ENCODE measurements around the gene KLHDC7B. TPM values are rescaled to one million over a fixed set of nuclear protein-coding genes. Genes with fewer than 3 reads are reported as not detected.

Gene KLHDC7B
- total RNA-seq, 2 experiments from 2014 or later = 10.6 to 12.0 TPM

DNA sequence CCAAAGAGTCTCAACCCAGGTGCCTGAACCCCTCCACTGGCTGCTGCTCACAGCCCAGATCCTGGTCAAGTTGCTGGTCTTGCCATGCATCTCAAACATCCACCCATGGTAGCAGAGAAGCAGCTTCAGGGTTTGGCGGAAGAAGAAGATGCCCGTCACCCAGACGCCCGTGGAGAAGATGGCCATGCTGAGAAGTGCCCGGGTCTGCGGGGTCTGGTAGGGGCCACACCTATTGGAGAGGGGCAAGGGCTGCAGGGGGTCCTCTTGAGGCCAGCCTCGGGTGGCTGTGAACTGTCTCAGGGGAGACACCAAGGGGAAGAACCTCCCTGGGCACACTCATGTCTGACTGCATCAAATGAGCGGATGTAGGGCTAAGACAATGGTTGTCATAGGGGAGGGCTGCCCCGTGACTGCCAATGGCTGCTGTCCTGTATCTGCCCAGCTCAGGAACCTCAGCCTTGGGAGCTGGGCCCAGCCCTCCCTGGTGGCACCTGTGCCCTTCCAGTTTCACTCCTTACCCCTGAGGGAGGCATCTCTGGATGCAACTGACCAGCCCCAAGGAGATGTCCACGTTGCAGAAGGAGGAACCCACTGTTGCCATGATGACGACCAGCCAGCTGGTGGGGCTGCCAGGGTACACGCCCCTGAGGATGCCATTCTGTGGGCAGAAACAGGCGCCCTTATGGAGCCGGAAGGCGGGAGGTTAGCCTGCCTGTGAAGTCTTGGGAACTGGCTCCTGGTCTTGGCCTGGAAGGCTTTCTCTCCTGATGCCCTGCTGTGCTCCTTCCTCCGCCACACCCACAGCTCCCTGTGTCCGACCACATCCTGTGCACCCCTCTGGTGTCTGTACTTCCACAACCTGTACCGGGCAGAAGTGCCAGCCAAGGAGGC, 31.4 kb downstream of the KLHDC7B start:
- Mint-ChIP-seq H3K36me3 (ENCODE audit: low read depth) (peaks cover 39% of the 10 kb centered on the region), H3K4me1 (ENCODE audit: low read depth) (peaks cover 41% of the 10 kb centered on the region), H3K4me3 (peak overlapping the region; percentile 51), H3K27me3 (ENCODE audit: low read depth) (no peaks in the 10 kb centered on the region), H3K27ac (peak overlapping the region; percentile 83), H3K9me3 (ENCODE audit: insufficient read depth) (no peaks in the 10 kb centered on the region)
- DNase-seq (no peak), ATAC-seq (no peak)
- ChIA-PET POLR2A (interaction anchor here (0.5 to 2.4 kb wide), 6 partner anchors 14 to 234 kb away, joined by 3 to 10 read pairs (median 3); partner anchors contain the start of genes SCO2 and SYCE3), CTCF (interaction anchor here (2.0 kb wide), 1 partner anchor 14 kb away, joined by 13 read pairs; the partner anchor contains the start of gene SYCE3)

DNA sequence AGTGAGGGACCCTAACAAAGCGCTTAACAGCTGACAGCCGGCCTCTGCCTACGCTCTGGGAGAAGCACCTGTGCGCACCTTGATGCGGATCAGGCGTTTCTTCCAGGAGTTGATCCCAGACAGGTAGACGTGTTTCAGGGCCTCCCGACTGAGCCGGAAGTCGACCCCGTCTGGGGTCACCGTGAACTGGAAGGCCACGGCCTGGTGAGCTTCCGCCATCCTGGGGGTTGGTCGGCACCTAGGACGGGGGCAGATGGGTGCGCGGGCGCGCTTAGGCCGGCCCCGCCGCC, 31.9 kb downstream of the KLHDC7B start:
- H3K27me3 Mint-ChIP-seq (ENCODE audit: low read depth) = no peaks in the 10 kb centered on the region
- ATAC-seq (no peak), DNase-seq (no peak)
- POLR2A ChIA-PET = interaction anchor here (0.5 to 2.4 kb wide), 3 partner anchors 44 to 234 kb away, joined by 3 to 10 read pairs (median 4); partner anchors contain the start of gene SCO2
- CTCF ChIA-PET = interaction anchor here (2.0 kb wide), 1 partner anchor 15 kb away, joined by 13 read pairs; the partner anchor contains the start of gene SYCE3
- H3K27ac Mint-ChIP-seq = peak overlapping the region; percentile 83
- no peaks in the 10 kb centered on the region for H3K9me3 Mint-ChIP-seq (ENCODE audit: insufficient read depth)
- peak overlapping the region; percentile 51 for H3K4me3 Mint-ChIP-seq
- H3K4me1 Mint-ChIP-seq (ENCODE audit: low read depth) = peaks cover 41% of the 10 kb centered on the region
- peaks cover 35% of the 10 kb centered on the region for H3K36me3 Mint-ChIP-seq (ENCODE audit: low read depth)

DNA sequence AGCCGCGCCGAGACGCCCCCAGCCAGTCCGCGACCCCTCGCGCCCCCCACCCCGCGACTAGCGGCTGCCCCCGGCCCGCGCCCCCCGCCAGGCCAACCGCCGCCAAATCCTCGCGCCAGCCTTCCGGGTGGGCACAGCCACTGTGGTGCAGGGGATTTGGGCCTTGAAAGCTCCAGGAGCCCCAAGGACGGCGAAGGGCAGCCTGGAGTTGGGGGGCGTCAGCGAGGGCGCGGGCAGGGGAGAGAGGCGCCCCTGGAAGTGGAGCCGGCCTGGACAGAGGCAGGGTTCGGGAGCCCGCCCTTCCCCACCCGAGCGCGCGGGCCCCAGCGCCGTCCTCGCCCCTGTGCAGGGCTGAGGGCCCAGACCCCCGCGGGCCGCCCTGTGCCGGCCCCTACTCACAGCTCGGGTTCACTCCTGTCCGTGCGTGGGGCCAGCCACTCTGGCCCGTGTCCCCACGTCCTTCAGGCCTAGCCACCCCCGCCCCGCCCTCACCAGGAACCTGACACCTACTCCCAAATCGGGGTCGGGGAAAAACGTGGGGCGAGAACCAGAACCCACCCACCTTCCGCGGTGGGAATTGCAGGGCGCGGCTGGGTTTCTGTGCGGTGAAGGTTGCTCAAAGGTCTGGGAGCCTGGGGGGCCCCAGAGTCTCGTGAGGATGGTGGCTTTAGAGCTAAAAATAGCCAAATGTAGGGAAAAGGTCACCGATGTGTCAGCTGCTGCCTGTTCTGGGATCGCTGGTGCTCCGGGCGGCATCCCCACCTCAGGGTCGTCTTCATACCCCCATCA, 32.5 kb downstream of the KLHDC7B start, which contains the start of gene CPT1B:
Gene CPT1B (minus strand): TSS at position 441 of the 789 bp plus-strand sequence. CDS start 512 bp downstream, outside the sequence.
- no peaks in the 10 kb centered on the region for H3K9me3 Mint-ChIP-seq (ENCODE audit: insufficient read depth)
- H3K27ac Mint-ChIP-seq = peak within 1 kb of the TSS; percentile 83
- CTCF ChIA-PET = interaction anchor here (1.0 to 2.0 kb wide), 2 partner anchors 15 kb away, joined by 9 to 13 read pairs; partner anchors contain the start of gene SYCE3
- peaks cover 41% of the 10 kb centered on the region for H3K4me1 Mint-ChIP-seq (ENCODE audit: low read depth)
- POLR2A ChIA-PET = interaction anchor here (0.5 to 2.4 kb wide), 5 partner anchors 15 to 235 kb away, joined by 3 to 10 read pairs (median 4); partner anchors contain the start of genes SCO2 and SYCE3
- H3K36me3 Mint-ChIP-seq (ENCODE audit: low read depth) = peaks cover 36% of the 10 kb centered on the region
- no peaks in the 10 kb centered on the region for H3K27me3 Mint-ChIP-seq (ENCODE audit: low read depth)
- peak within 1 kb of the TSS; percentile 51 for H3K4me3 Mint-ChIP-seq
- ATAC-seq = no peak
- DNase-seq = no peak

DNA sequence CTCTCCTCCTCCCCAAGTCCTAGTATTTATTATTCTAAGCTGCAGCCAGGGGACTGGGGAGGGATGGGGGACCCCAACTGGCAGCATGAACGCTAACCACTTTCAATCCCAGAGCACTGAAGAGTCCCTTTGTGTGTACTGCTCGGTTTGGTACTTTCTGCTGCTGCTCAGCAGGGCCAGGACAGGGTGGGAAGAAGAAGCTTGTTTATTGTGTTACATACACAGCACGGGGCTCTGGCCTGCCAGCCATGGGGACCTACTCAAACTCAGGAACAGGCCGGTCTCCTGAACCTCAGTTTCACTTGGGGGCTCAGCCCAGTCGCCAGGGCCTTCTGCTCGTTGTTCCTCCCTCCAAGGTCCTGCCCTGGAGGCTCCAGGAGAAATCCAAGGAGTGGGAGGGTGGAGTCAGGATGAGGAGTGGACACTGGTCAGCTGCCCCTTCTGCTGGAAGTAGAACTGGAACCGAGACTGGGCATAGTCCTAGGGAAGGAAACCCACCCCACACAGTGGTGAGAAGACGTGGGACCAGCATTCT, 33.1 kb downstream of the KLHDC7B start:
- Mint-ChIP-seq H3K4me3 (peak overlapping the region; percentile 34), H3K9me3 (ENCODE audit: insufficient read depth) (no peaks in the 10 kb centered on the region), H3K27me3 (ENCODE audit: low read depth) (no peaks in the 10 kb centered on the region), H3K4me1 (ENCODE audit: low read depth) (peaks cover 48% of the 10 kb centered on the region), H3K36me3 (ENCODE audit: low read depth) (peaks cover 41% of the 10 kb centered on the region), H3K27ac (peak overlapping the region; percentile 11)
- DNase-seq = no peak
- no peak for ATAC-seq
- ChIA-PET CTCF (interaction anchor here (1.0 kb wide), 1 partner anchor 15 kb away, joined by 9 read pairs; the partner anchor contains the start of gene SYCE3), POLR2A (interaction anchor here (0.8 to 2.4 kb wide), 4 partner anchors 16 to 54 kb away, joined by 3 to 10 read pairs (median 4); partner anchors contain the start of genes SCO2 and SYCE3)

DNA sequence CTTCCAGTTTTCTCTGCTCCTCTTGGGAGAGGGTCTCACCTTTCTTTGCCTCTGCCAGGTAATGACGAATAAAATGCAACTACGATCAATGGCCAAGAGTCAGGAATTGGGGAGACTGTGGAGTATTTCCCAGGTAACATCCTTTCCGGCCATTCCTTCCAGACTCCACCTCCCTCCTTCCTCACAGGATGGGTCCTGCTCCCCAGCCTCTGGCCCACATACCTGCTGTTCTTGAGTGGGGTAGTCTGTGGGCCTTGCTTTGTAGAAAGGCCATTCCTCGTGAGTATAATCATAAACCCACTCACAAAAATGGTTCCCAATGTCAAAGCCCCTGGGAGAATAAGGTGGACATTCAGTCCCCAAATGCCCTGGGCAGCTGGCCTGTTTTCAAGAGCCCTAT, 34.1 kb downstream of the KLHDC7B start:
- DNase-seq = no peak
- no peak overlapping the region for H3K4me3 Mint-ChIP-seq
- H3K9me3 Mint-ChIP-seq (ENCODE audit: insufficient read depth) = no peaks in the 10 kb centered on the region
- ChIA-PET POLR2A (no interaction called here), CTCF (no interaction called here)
- peak overlapping the region; percentile 68 for H3K27ac Mint-ChIP-seq
- peaks cover 50% of the 10 kb centered on the region for H3K4me1 Mint-ChIP-seq (ENCODE audit: low read depth)
- peaks cover 42% of the 10 kb centered on the region for H3K36me3 Mint-ChIP-seq (ENCODE audit: low read depth)
- no peaks in the 10 kb centered on the region for H3K27me3 Mint-ChIP-seq (ENCODE audit: low read depth)
- ATAC-seq = no peak

DNA sequence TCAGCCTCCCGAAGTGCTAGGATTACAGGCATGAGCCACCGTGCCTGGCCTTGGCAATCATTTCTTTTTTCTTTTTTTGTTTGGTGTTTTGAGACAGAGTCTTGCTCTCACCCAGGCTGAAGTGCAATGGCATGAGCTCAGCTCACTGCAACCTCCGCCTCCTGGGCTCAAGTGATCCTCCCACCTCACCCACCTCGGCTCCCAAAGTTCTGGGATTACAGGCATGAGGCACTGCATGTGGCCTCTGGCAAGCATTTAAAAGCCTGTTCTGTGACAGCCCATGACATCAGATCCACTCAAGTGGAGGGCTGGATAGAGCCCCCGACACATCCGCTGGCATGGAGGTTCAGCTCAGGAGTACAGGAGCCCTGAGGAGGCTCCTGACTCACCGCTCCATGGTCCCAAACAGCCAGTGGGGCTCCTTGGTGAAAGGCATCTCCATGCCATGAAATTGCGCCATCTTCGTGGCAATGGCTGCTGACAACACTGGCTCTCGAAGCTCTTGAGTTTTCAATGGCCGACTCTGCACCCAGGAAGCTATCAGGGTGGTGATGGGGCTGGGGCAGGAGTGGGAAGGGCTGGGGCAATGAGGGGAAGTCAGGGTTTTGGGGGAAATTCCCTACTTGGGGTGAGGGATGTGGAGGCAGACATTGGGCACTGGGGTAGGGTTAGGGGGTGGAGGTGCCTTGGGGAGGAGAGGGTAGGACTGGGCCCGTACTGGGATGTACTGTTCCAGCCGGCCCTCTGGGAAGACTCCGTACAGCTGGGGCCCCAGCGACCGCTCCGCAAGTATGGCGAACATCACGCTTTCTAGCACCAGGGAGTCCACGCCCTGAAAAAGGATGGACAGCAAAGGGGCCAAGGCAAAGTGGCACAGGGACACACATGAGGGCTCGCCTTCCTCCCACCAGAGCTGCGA, 35.6 kb downstream of the KLHDC7B start:
- Mint-ChIP-seq H3K9me3 (ENCODE audit: insufficient read depth) (no peaks in the 10 kb centered on the region), H3K27me3 (ENCODE audit: low read depth) (no peaks in the 10 kb centered on the region), H3K4me1 (ENCODE audit: low read depth) (peaks cover 50% of the 10 kb centered on the region), H3K27ac (peak overlapping the region; percentile 86), H3K4me3 (peak overlapping the region; percentile 98), H3K36me3 (ENCODE audit: low read depth) (peaks cover 42% of the 10 kb centered on the region)
- no peak for DNase-seq
- POLR2A ChIA-PET = interaction anchor here (0.8 to 2.7 kb wide), 8 partner anchors 15 to 56 kb away, joined by 3 to 31 read pairs (median 8); partner anchors contain the start of gene SCO2
- CTCF ChIA-PET = interaction anchor here (1.0 to 3.5 kb wide), 5 partner anchors 16 to 56 kb away, joined by 3 to 19 read pairs (median 10); partner anchors contain the start of genes SCO2 and SYCE3
- no peak for ATAC-seq

GRCh38 chr22:50581950-50582492, 36.3 kb downstream of the KLHDC7B start:
- Mint-ChIP-seq H3K9me3 (ENCODE audit: insufficient read depth) (no peaks in the 10 kb centered on the region), H3K4me3 (peak overlapping the region; percentile 98), H3K27ac (peak overlapping the region; percentile 94), H3K36me3 (ENCODE audit: low read depth) (peaks cover 37% of the 10 kb centered on the region), H3K4me1 (ENCODE audit: low read depth) (peaks cover 49% of the 10 kb centered on the region), H3K27me3 (ENCODE audit: low read depth) (no peaks in the 10 kb centered on the region)
- ATAC-seq (no peak), DNase-seq (peak; percentile 47)
- CTCF ChIA-PET = interaction anchor here (0.8 to 3.5 kb wide), 6 partner anchors 9 to 56 kb away, joined by 3 to 19 read pairs (median 8); partner anchors contain the start of genes SCO2 and SYCE3
- POLR2A ChIA-PET = interaction anchor here (0.8 to 2.7 kb wide), 13 partner anchors 16 to 74 kb away, joined by 3 to 31 read pairs (median 5); partner anchors contain the start of genes LMF2, NCAPH2, SCO2 and SYCE3

- ChIA-PET POLR2A (interaction anchor here (0.5 to 2.7 kb wide), 16 partner anchors 17 to 75 kb away, joined by 3 to 31 read pairs (median 4); partner anchors contain the start of genes LMF2, NCAPH2, SCO2 and SYCE3), CTCF (interaction anchor here (0.8 to 3.5 kb wide), 5 partner anchors 10 to 57 kb away, joined by 3 to 19 read pairs (median 10); partner anchors contain the start of genes SCO2 and SYCE3)
- peak; percentile 96 for ATAC-seq
- peak; percentile 99 for DNase-seq
- no peaks in the 10 kb centered on the region for H3K27me3 Mint-ChIP-seq (ENCODE audit: low read depth)
- peak within 1 kb of the TSS; percentile 98 for H3K4me3 Mint-ChIP-seq
- peak within 1 kb of the TSS; percentile 94 for H3K27ac Mint-ChIP-seq
- peaks cover 43% of the 10 kb centered on the region for H3K4me1 Mint-ChIP-seq (ENCODE audit: low read depth)
- H3K36me3 Mint-ChIP-seq (ENCODE audit: low read depth) = peaks cover 33% of the 10 kb centered on the region
- no peaks in the 10 kb centered on the region for H3K9me3 Mint-ChIP-seq (ENCODE audit: insufficient read depth)
These were observed 37.0 kb downstream of the KLHDC7B start, which contains the start of gene CHKB for GRCh38 chr22:50582493-50583293. Gene CHKB, minus strand, starts transcription at chr22:50582849. Its CDS starts 68 bp downstream, at chr22:50582781.

DNA sequence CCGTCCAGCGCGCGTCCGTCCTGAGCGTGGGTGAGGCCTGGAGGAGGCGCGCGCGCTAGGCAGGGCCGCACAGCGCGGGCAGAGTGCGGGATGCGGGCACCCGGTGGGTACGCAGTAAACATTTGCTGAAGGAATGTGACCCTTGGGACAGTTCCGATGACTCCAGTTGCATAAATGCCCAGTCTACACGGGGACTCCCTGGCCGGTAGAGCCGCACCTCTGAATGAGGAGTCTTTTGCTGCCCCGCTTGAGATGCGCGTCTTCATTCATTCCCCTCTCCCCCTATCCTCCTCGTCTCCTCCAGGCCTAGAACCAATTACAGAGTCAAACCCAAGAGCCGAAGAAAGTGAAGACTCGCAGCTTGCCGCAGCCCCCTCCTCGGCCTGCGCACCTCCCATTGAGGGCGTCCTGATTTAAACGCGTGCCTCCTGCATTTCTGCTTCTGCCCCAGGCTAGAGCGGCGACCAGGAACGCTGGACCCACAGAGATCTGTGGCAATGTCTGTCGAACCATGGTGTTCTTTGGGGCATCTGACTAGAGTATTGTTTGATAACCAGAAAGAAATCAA, 37.7 kb downstream of the KLHDC7B start:
- Mint-ChIP-seq H3K4me3 (peak overlapping the region; percentile 98), H3K9me3 (ENCODE audit: insufficient read depth) (no peaks in the 10 kb centered on the region), H3K27ac (peak overlapping the region; percentile 88), H3K36me3 (ENCODE audit: low read depth) (peaks cover 33% of the 10 kb centered on the region), H3K4me1 (ENCODE audit: low read depth) (peaks cover 42% of the 10 kb centered on the region), H3K27me3 (ENCODE audit: low read depth) (no peaks in the 10 kb centered on the region)
- DNase-seq (no peak), ATAC-seq (peak; percentile 24)
- POLR2A ChIA-PET = interaction anchor here (0.8 to 2.7 kb wide), 6 partner anchors 26 to 76 kb away, joined by 3 to 31 read pairs (median 4); partner anchors contain the start of genes LMF2, NCAPH2 and SCO2
- CTCF ChIA-PET = interaction anchor here (1.6 to 3.5 kb wide), 4 partner anchors 11 to 58 kb away, joined by 5 to 19 read pairs (median 10); partner anchors contain the start of genes SCO2 and SYCE3
